NCI-H2107 treated with DMSO at 0.1 percent for 48 hours (cell line): ENCODE measurements around the gene CPNE5.
"Not testable (repeated sequence)": the region's sequence is repeated elsewhere in the genome, so short reads cannot be mapped to it uniquely, and the experiment has no call there.

Source experiments
- DNase-seq: peaks from one replicate; lab custom pipeline; 2025; ENCODE audit not compliant: unreplicated experiment; lab: John Stamatoyannopoulos, UW

CPNE5 gene

DNA sequence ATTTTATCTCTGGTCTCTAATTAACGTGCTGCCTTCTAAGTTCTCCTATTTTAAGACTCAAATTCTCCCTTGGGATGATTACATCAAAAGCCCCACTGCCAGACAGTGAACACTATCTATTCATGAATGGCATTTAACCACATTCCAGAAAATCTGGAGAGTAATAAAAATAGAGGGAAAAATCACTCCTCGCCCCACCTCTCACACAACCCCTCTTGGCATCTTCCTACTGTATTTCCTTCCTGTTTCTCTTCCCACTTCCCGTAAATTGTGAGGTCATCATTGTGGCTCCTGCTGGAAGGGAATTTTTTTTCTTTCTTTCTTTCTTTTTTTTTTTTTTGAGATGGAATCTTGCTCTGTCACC is 110.1 kb downstream of the CPNE5 start:
- DNase-seq: no peak

DNA sequence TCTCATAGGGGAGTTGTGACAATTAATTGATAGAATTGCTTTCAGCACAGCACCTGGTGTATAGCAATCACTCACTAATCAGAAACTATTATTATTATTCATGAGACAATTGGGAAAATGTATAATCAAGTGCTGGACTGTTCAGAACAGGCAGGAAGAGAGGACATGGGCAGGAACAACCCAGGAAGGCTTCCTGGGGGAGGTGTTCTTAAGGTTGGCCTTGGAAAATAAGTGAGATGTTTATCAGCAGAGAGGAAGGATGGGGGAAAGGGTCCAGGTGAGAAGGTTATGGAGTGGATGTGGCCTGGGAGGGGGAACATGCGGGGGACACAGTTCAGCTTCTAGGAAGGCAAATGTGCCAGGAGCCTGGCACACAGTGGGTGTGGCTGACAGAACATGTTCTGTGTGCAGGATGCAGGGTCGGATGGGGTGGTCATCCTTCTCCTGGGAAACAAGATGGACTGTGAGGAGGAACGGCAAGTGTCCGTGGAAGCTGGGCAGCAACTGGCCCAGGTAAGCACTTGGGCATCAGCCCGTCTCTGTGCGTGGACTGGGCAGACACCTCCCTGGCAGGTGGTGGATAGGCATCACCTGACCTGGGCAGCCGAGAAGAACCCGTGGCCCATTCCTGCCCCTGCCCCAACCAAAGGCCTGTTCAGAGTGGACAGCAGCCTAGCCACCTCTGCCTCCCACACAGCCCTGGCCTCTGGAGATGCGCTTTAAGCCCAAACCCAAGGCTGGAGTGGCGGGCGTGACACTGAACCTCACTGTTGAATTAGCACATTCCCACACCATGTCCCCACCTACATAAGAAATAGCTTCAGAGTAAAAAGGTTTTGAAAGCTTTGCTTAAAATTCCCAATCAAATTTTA is 110.7 kb downstream of the CPNE5 start:
- DNase-seq: no peak

DNA sequence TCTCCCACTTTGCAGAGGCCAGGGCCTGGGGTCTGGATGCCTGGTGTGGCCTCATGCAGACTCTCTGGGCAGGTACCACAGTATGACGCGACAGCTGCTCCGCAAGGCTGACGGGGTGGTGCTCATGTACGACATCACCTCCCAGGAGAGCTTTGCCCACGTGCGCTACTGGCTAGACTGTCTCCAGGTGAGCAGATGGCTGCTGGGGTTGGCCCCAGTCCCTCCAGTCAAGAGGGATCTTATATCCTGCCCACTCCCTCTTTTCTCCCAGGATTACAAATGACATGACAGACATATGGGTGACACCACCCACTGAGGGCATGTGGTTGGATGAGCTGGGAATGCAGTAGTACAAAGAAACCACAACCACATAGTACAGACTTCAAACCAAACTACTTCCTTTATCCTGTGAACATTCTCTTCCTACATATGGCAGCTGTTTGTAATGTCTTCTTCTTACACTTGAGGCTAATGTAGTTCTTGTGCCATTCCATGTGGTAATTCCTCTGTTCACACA is 111.7 kb downstream of the CPNE5 start:
- peak; percentile 37 for DNase-seq

DNA sequence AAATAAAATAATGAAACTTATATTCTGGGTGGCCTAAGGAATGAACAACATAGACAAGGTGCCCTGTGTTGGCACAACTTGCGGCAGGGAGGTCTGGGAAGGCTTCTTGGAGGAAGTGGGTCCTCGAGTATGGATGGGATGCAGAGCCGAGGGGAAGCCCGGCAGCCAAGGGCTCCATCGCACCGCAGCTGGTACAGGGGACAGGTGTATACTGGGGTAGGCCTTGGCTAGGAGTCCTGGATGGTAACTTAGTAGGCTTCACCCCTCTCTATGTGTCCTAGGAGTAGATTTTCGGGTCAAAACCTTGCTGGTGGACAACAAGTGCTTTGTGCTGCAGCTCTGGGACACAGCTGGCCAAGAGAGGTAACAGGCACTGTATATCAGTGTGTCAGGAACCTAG is 113.7 kb downstream of the CPNE5 start:
- DNase-seq: no peak

DNA sequence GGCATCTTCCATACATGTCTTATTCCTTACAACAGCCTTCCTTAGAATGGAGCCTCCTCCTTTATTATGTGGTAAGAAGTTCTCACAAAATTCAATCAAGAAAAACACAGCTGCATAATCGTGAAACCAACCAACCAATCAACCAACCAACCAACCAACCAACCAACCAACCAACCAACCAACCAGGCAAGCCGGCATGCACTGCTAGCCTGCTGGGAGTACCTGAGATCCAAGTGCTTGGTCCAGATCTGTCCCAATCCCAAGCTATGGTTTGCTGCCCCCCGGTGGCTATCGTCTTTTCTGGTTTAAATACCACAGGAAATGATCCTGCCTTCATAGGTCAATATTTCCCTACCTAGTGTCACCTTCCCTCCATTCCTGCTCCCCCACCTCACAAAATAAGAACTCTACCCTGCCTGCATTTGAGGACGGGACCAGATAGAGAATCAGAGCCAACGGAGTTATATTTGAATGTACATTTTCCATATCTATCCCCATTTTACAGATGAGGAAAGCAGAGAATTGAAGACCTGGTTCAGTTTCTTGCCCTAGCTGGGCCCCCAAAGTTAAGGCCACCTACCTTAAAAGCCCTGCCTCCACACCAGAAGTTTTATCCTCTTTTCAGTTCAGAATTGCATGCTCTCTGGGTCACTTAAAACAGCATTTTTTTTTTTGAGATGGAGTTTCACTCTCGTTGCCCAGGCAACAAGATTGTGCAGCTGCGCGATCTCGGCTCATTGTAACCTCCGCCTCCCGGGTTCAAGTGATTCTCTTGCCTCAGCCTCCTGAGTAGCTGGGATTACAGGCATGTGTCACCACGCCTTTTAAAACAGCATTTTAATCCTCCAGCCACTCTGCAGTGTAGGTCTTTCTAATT is 114.5 kb downstream of the CPNE5 start:
- DNase-seq: peak; percentile 43

DNA sequence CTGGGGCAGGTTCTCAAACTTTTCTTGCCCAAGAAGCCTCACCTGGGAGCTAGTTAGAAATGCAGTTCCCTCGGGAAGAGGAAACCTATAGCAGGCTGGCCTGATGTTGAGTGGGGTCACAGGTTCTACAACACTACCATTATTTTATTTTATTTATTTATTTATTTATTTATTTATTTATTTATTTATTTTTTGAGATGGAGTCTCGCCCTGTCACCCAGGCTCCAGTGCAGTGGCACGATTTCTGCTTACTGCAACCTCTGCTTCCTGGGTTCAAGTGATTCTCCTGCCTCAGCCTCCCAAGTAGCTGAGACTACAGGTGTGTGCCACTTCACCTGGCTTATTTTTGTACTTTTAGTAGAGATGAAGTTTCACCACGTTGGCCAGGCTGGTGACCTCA is 115.3 kb downstream of the CPNE5 start:
- not testable (repeated sequence) for DNase-seq

DNA sequence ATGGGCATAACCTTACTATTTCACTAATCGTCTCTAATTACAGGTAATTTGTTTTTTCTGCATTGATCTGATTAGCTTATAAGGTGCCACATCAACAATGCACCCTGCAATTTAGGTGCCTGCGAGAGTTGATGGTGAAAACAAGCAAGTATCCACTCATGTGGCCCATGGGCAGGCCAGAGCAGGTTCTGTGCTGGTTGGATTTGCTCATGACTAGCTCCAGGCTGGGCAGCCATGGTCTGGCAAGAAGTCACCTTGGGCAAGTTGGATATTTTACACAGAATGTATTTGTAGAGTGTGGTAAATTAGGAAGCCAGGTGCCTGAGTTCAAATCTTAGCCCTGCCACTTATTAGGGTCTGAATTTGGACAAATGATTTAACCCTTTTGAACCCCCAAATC is 116.4 kb downstream of the CPNE5 start:
- no peak for DNase-seq

DNA sequence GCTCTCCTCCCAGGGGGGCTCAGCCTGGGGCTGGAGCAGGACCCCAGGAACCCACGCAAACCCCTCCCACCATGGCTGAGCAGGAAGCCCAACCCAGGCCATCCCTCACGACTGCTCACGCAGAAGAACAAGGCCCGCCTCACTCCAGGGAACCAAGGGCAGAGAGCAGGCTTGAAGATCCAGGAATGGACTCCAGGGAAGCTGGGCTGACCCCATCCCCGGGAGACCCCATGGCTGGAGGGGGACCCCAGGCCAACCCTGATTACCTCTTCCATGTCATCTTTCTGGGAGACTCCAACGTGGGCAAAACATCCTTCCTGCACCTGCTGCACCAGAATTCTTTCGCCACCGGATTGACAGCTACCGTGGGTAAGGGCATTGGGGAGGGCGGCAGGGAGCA is 116.9 kb downstream of the CPNE5 start:
- no peak for DNase-seq

DNA sequence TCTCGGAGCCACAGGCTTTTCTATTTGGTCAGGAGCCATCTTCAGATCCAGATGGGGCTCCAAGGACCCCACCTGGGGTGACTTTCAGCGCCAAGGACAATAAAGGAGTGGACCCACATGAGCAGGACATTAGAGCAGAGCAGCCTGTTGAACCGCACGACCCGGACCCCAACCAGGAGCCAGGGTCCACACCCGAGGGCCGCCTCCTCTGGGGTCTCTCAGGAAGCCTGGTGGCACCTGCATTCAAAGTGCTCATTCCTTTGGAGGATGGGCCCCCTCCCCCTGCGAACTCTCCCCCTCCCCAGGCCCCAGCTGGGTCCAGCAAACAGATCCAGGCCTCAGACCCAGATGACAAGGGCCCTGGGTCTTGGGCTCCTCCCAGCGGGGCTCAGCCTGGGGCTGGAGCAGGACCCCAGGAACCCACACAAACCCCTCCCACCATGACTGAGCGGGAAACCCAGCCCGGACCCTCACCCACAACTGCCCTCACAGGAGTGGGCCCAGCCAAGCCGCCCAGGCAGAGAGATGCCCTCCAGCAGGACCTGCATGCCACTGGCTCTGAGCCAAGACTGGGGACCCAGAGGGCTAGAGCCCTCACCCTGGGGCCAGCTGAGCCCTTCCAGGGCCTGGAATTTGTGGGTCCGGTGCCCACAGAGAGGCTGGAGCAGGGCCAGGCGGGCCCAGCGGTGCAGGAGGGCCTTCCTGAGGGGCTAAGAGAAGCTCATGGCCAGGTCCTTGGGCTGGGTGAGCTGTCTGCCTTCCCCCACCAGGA is 117.7 kb downstream of the CPNE5 start:
- no peak for DNase-seq

DNA sequence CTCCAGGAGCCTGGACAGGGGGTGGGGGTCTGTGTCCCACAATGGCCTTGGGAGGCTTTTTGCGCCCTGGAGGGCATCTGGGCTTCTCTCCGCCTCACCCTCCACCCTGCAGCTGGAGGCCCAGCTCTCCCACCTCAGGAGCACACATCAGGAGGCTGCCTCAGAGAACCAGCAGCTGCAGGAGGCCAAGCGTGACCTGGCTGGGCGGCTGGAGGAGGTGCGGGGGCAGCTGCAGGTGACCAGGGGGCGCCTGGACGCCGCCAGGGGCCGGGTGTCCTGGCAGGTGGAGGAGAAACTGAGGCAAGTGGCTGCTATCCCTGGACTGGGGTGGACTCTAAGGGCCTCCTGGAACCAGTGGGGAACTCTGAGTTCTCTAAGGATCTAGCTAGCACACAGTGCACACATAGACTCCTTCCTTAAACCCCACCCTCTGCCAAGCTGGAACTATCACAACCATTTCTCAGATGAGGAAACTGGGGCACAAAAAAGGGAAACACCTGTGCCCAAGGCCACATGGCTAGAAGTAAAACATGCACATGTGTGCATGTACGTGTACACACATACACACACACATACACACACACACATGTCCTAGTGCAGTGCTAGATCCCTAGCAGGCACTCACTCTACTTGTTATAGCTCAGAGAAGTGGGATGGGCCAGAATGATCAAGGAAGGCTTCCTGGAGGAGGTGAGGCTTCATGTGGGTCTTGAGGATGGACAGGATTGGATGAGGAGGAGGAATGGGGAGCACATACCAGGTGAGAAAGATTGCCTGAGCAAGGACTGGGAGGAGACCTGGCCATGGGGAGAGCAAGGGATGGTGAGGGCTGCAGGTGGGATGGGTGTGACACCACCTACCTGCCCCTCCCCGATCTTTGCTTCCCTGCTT is 118.7 kb downstream of the CPNE5 start:
- no peak for DNase-seq

DNA sequence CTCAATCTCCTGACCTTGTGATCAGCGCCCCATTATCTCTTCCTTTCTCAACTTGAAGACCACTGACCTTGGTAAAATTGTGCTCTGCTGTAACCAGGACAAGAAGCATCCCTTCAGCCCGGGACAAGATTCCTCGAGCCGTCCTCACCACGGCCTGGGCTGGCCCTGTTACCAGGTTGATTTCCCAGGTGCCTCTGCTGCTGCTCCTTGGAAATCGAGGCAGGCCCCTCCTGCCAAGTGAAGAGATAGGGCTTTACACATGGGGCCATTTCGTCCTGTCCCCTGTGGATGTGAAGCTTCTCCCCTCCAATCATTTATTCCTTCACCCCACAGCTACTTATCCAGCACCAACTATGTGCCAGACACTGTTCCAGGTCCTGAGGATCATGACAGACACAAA is 120.1 kb downstream of the CPNE5 start:
- no peak for DNase-seq

DNA sequence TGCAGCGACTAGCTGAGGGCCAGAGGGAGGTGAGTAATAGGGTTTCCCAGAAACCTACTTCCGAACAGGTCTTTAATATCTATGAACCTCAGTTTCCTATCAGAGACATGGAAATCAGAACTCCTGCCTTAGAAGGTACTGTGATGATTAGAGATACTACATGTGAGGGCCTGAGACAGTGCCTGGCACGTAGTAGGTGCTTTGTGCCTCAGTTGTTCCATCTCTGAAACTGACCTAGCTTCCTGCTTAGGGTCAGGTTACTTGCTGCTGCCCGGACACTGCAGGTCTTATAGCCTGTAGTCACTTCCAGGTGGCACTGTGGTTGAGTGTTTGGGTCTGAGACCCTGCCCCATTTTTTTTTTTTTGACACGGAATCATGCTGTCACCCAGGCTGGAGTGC is 120.7 kb downstream of the CPNE5 start:
- DNase-seq: no peak

DNA sequence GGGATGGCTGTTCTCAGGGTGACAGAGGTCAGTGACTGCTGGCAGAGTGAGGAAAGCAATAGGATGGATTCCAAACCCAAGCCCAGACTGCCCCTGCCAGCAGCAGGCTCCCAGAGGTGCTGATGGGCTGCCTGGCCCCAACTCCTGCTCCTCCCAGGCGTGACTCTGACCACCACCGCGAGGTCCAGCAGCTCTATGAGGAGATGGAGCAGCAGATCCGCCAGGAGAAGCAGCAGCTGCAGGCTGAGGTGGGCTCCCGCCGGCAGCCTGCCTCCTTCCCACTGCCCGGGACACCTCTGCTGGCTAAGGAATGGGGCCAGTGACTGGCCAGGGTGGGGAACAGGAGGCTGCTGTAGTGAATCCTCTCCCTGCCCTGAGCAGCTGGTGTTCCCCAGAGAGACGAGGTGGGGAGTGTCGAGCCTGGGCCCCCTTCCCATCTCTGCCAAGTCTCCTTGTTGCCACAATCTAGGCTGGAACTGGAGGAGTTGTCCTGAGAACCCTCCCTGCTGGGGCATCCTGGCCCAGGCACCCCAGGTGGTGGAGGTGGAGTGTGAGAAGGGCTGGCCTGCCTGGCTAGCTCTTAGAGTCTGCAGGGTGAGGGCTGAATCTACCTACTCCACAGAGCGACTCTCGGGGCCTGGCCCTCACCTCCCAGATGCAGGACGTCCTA is 121.2 kb downstream of the CPNE5 start:
- no peak for DNase-seq

DNA sequence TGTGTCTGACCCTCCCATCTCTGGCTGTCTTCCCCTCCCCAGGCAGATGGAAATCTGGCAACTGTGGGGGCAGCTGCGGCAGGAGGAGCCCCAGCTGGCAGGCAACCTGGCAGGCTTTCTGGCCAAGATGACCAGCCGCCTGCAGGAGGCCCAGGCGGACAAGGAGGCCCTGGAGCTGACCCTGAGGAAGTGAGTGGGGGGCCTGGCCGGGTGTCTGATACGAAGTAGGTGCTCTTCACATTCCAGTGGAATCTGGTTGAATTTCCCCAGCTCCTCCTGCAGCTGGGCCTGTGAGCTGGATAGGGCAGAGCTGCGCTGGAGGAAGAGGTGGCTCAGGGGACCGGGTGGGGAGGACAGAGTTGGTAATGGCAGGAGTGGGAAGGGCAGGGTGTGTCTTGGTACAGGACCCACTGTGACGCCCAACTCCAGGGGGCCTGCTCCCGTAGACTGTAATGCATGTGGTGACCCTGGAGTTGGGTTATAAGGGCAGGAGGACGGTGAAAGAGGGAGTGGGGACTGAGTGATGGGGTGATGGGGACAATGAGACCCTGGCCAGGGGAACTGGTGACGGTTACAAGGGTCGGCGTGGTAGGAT is 121.9 kb downstream of the CPNE5 start:
- DNase-seq: no peak

DNA sequence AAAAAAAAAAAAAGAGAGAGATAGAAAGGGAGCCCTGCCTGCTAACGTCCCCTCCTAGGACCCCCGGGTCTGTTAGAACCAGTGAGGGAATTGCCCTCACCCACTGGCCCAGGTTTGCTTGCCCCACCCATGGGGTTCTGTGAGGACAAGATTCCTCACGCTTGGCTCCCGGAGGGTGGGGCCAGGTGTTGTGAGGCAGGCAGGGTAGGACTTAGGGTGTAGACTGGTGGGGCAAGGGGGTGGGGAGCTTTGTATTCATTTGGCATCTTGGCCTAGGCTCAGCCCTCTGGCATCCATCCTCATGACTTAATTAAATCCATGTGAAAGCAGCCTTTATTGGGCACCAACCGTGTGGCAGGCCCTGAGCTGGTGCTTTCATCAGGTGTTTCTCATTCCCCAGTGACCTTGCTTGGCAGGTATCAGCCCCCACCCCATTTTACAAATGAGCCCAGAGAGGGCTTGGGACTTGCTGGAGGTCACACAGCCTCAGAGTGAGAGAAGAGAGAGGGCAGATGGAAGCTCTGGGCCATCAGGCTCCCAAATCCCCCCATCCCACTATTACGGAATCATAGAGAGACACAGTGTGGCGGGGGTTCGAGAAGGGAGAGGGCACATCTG is 122.7 kb downstream of the CPNE5 start:
- no peak for DNase-seq

DNA sequence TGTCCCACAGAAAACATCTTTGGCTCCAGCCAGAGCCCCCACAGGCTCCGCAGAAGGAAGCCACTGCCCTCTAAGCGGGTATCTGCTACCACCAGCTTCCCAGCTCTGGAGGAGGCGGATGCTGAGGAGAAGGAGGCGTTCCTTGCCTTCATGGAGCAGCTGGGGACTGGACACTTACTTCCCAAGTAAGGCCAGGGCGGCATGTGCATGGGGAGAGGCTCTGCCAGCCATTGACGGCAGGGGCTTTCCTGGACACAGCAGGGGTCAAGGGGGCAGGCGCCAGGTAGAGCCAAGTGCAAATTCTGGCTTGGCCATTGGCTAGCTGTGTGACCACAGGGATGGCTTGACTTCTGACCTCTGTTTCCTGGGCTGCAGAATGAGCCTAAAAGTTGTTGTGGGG is 123.8 kb downstream of the CPNE5 start:
- DNase-seq: no peak

DNA sequence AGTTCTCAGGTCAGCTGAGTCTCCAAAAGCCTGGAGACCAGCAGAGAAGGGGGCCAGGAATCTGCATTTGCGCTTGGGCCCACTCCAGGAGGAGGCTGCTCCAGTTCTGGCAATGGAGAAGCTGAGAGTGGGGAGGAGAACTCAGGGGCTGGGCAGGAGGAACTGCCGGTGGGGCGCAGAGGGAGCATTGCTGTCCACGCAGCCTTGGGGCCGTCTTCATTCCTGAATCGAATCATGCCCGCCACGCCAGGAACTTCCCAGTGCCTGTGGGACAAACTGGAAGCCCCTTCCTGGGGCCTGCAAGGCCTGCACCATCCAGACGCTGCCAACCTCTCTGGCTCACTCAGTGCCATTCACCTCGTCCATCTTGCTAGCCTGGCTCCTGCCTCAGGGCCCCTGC is 124.7 kb downstream of the CPNE5 start:
- DNase-seq: no peak

DNA sequence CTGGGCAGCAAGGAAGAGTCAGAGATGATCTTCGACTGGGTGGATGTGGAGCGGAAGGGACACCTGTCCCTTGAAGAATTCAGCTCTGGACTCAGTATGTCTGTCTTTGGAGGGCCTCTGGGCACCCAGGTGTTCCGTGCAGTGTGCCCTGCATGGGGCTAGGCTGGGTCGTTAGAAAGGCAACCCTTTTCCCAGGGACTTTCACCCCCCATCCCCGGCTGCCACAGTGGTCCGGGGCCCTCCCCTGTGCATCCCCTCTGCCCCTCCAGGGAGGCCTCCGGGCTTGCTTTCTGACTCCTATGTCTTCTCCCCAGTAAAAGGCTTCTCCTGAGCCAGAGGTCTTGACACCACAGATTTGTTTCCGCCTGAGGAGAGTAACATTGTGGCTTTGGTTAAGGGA is 125.4 kb downstream of the CPNE5 start:
- DNase-seq: no peak

DNA sequence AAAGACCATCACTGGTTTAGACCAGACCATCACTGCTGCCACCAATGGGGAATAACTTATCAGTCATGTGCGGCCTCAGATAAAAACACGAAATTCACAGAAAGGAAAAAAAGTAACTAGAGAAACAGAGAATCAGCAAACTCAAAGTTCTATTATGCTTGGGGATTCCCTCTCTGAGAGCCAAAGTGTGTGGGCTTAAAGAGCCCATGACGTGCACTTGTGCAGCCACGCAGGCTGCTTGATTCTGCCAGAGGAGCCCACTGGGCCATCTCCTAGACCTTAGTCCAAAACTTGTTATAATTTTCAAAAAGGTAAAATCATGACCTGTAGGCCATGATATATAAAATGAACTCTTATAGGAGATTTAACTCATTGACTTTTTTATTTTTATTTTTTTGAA is 126.4 kb downstream of the CPNE5 start:
- no peak for DNase-seq
